GM21390 (cell line): ENCODE data around the gene KRTAP2-1.
"Not testable (repeated sequence)": the region's sequence is repeated elsewhere in the genome, so short reads cannot be mapped to it uniquely, and the experiment has no call there.

Source experiments
- ATAC-seq: cut with Tn5 transposase; IDR thresholded peaks from one replicate; pipeline ENCODE4 v1.9.1; 2021; ENCODE audit not compliant: unreplicated experiment

Gene KRTAP2-1

DNA sequence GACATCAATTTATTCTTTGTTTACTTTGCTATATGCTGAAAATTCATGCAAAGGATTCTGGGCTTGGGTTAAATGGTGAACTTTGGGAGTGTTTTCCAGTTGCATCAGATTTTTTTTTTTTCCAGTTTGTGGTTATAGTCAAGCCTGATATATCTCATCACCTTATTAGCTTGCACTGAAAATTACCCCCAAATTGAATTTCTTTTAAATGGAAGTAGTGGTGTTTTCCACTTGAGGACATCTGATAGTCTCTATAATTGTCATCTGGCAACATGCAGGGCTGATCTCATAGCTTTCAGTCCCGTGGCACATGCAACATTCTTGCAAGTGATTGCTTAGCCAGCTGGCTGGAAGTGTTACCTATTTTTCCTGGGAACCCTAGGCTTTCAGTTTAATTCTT is 33.5 kb downstream of the KRTAP2-1 start:
- no peak for ATAC-seq

DNA sequence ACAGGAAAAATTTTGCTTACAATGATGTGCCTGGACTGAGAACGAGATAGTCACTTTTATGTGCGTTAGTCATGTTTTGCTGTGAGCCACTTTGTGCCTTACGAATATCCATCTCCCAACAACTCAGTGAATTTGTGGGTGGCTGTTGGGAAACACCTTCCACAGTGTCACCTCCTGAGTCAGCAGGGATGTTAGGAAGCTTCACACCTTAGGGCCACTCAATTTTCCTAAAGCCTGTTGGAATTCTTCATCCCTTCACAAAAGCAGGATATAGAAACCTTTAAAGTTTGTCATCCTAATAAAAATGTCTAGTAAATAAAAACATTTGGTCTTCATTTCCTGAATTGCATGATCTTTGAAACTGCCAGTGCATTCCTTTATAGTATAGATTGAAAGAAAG is 33.9 kb downstream of the KRTAP2-1 start:
- no peak for ATAC-seq

DNA sequence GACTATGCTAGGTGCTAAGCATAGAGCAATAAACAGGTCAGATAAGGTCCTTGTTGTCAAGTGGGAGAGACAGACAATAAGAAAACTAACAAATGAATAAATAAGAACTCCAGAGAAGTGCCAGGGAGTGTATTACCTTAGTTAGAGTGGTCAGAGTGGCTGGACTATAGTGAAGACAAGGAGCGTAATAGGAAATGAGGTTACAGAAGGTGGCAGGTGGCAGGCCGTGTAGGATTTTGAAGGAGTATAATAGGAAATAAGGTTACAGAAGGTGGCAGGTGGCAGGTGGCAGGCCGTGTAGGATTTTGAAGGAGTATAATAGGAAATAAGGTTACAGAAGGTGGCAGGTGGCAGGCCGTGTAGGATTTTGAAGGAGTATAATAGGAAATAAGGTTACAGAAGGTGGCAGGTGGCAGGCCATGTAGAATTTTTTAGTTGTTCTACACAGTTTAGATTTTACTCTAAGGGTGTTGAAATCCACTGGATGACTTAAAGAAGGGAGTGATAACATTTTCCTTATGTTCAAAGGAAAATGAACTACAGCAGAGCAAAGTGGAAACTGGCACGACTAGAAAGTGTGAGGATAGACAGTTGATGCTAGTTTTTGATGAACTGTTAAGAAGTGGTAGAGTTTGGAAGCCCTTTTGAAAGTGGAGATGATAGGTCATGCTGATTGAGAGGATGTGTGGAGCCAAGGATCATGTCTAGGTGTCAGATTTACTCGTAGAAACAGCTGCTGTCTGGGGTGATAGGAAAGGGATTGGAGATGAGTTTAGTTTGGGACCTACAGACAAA is 34.6 kb downstream of the KRTAP2-1 start:
- ATAC-seq: no peak

DNA sequence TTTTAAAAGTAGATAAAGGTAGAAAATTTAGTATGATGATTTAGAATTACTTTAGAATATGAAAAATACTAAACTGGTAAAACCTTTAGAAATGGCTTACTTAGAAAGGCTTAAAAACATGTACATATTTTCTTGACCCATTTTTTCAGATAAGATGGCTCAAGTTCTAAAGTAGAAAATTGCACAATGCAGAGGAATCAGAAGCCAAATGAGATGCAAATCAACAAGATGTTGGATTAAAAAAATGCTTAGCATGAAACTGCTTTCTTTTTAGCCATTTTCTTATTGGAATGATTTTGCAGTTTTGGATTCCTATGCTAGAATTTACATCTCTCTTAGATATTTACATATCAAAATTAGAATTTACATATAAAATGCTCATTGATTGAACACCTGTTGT is 36.7 kb downstream of the KRTAP2-1 start:
- ATAC-seq: no peak

DNA sequence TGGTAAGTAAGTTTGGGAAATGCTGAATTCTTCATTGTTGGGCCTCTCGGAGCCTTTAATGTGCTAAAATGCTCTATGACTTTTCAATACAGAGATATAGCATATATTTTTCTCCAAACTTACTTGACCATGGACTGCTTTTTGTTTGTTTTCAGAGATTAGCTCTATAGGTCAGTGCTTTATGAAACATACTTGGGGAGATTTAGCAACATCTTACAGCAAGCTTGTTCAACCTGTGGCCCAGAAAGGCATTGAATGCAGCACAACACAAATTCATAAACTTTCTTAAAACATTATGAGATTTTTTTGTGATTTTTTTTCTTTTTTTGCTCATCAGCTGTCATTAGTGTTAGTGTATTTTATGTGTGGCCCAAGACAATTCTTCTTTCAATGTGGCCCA is 37.2 kb downstream of the KRTAP2-1 start:
- ATAC-seq: no peak

DNA sequence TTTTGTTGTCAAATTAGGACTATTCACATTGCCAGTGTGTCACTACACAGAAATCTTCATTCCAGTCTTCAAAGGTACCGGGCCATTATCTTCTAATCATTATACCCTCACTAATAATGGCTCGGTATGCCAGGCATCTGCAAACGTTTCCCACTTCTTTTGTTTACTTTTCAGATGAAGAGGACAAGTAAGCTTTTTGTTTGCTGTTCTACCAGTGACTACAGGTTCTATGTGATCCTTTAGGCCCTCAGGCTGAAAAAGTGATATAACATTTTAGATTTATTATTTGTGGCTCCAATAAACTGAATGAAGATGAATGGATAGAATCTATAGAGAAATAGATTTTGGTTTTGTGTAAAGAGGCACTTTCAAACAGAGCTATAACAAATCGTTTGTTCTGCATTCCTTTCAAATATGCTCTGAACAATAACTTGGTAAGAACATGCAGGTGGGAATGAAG is 37.8 kb downstream of the KRTAP2-1 start:
- ATAC-seq: no peak

DNA sequence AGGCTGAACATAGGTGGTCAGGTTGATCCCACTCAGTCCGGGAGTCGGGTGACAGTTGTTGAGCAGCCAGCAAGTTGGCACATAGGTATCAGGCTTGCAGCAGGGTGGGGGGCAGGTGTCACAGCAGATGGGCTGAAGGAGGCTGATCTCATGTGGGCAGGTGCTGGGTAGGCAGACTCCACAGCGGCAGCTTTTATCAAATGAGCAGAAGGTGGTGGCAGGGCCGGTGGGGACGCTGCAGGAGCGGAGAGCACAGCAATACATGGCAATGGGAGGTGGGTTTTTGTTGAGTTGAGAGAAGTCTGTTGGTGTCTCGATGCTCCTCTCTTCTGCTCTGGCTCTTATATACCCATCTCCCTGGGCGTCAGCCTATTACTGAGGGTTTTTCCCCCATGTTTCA is 38.3 kb downstream of the KRTAP2-1 start, which contains the start of gene KRTAP3-1:
KRTAP3-1 (minus strand) TSS at position 318 of the 400 bp plus-strand sequence; CDS start at position 264, 54 bp downstream.
- no peak for ATAC-seq

DNA sequence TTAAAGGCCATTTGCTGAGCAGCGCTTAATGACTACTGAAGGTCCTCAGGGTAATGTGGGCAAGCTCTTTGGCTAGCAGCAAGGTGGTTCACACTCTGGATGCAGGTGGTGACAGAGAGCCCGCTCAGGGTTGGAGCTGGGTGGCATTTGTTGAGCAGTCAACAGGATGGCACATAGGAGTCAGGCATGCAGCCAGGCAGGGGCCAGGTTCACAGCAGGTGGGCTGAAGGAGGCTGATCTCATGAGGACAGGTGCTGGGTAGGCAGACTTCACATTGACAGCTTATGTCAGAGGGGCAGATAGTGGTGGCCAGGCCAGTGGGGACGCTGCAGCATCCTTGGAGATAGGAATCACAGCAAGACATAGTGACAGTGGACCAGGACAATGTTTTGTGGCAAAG is 42.7 kb downstream of the KRTAP2-1 start:
- no peak for ATAC-seq

DNA sequence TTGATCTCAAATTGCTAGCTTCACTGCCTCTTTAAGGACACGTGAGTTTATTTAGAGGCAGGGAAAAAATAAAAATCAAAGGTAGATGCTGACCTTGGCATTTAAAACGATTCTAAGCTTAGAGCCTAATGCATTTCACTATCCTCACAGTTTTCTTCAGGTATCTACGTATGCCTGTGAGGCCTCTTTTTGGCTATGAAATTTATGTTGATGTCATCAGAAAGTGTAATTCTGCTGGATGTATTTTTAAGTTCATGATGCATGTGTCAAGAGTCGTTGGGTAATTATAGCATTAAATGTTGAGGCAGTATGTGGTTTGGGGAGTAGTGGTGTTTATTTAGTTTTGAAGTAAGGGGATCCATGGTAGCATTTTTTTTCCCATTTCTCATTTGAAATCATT is 43.2 kb downstream of the KRTAP2-1 start:
- no peak for ATAC-seq

DNA sequence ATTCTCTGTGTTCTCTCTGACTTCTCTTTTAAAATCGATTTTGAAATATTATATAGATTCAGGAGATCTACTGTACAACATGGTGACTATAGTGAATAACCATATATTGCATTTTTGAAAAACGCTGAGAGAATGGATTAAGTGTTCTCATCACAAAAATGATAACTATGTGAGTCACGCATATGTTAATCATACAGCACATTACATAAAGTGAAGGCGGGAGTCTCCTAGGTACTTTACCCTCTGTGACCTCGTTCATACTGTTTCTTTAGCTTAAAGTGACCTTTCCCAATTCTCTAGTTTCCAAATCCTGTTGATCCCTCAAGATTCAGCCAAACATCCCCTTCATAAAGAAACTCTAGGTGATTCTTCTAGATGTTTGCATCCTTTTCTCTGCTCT is 44.3 kb downstream of the KRTAP2-1 start:
- no peak for ATAC-seq

DNA sequence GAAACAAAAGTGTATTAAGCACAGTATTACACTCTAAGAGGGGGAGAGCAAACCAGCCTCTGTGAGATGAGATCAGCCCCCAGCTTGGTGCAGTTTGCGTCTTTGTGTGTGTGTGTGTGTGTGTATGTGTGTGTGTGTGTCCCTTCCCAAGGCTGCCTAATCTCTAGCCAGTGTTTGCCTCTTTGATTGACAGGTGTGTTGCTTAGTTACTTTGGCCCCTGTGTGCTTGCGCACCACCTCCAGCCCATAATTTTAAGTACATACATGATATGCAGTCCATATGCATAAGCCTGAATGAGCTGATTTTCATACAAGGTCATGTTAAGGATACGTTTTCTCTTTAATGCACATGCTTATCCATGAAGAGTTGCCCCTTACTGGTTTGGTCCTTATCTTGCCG is 45.3 kb downstream of the KRTAP2-1 start:
- no peak for ATAC-seq

DNA sequence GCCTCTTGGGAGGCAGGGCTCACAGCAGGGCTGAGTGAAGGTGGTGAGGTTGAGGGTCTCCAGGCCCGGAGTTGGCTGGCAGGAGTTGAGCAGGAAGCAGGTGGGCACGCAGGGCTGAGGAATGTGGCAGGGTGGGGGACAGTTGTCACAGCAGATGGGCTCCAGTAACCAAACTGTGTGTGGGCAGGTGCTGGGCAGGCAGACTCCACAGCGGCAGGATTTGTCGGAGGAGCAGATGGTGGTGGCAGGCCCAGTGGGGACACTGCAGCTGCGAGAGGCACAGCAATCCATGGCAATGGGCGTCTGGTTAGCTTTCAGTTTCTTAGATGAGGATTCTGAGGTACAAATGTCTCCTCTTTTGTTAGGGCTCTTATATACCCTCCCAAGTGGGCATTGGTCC is 47.6 kb downstream of the KRTAP2-1 start, which contains the start of gene KRTAP3-2:
KRTAP3-2 (minus strand) TSS at position 344 of the 400 bp plus-strand sequence; CDS start at position 291, 53 bp downstream.
- not testable (repeated sequence) for ATAC-seq

DNA sequence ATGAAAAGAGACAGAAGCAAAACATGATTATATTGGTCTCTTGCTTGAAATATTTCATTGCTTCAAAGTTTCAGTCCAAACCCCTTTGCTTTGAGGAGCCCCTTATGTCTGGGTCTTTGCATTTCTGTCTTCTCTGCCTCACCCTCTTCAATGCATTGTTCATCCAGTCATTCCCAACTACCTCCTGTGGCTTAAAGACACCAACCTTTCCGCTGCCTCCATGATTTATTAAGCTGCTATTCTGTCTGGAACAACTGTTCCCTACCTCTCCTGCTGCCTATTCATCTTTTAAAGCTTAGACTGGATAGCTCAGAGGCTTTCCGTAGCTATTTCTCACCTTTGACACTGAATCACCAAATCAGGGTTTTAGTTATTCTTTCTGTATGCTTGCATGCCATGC is 49.8 kb downstream of the KRTAP2-1 start:
- ATAC-seq: no peak

DNA sequence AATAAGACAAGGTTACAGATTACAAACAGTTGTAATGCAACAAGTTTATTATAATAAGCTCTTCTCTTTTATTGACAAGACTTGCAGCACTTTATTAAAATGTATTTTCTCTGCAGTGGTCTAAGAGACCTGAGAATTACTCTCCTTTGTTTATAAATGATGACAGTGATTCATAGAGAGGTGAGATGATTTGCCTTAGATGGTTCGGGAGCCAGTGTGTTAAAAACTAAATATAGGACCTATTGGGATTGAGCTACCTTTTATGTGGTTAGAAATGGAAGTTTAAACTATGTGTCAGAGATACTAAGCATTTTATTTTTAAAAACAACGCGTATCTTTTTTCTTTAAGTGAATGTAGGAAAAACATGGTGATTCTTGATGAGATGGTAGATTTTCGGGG is 50.3 kb downstream of the KRTAP2-1 start:
- ATAC-seq: no peak
